Glutamatergic neuron (in vitro differentiated cells): Measurements from ENCODE around the gene SUN1. TPM values are rescaled to one million over a fixed set of nuclear protein-coding genes. Genes with fewer than 3 reads are reported as not detected.

Experiments used
- DNase-seq: peaks from one replicate; pipeline ENCODE4 v3.0.0; 2022
- H3K27ac Mint-ChIP-seq: one replicate; pipeline ENCODE4 v1.8.0; 2020; ENCODE audit warnings: mild to moderate bottlenecking, mixed read lengths, inconsistent platforms; ENCODE audit not compliant: unreplicated experiment
- H3K27me3 Mint-ChIP-seq: one replicate; pipeline ENCODE4 v1.8.0; 2020; ENCODE audit warnings: mild to moderate bottlenecking, moderate library complexity, mixed read lengths, inconsistent platforms; ENCODE audit not compliant: unreplicated experiment
- H3K36me3 Mint-ChIP-seq: one replicate; pipeline ENCODE4 v1.8.0; 2020; ENCODE audit warnings: mild to moderate bottlenecking, mixed read lengths, inconsistent platforms; ENCODE audit not compliant: unreplicated experiment
- H3K4me1 Mint-ChIP-seq: one replicate; pipeline ENCODE4 v1.8.0; 2020; ENCODE audit warnings: mild to moderate bottlenecking, low read depth, mixed read lengths, inconsistent platforms; ENCODE audit not compliant: unreplicated experiment
- H3K4me3 Mint-ChIP-seq: one replicate; pipeline ENCODE4 v1.8.0; 2020; ENCODE audit warnings: mild to moderate bottlenecking, mixed read lengths, inconsistent platforms; ENCODE audit not compliant: unreplicated experiment
- H3K9me3 Mint-ChIP-seq: one replicate; pipeline ENCODE4 v1.8.0; 2020; ENCODE audit warnings: mild to moderate bottlenecking, moderate library complexity, mixed read lengths, inconsistent platforms; ENCODE audit not compliant: unreplicated experiment
- CTCF ChIP-seq: fragments of 200-600 bp; sonication (generic); IDR thresholded peaks from one replicate; pipeline ENCODE4 v1.5.0; 2021; ENCODE audit not compliant: partially characterized antibody, unreplicated experiment
- total RNA-seq: library from RNA; stranded (reverse); fragmentation: NEBNext Ultra II Directional; extraction: Animal tissue kit (Norgen Biotek cat#: 25700); gene quantifications from one replicate; pipeline ENCODE4 v1.2.1, GENCODE V29; 2021; ENCODE audit not compliant: unreplicated experiment

SUN1 gene
- total RNA-seq, 1 donor from 2014 or later, result 879 TPM

GRCh38 chr7:831596-832166 lies 595 bp upstream of the SUN1 start:
- H3K4me1 Mint-ChIP-seq, result peaks cover 66% of the 10 kb centered on the region
- H3K9me3 Mint-ChIP-seq, result peaks cover 19% of the 10 kb centered on the region
- H3K27ac Mint-ChIP-seq, result peak overlapping the region; percentile 95

GRCh38 chr7:832968-833424 lies 720 bp downstream of the SUN1 start:
- Mint-ChIP-seq H3K4me3 (peak overlapping the region; percentile 80), H3K27me3 (peaks cover 13% of the 10 kb centered on the region), H3K4me1 (peaks cover 77% of the 10 kb centered on the region), H3K9me3 (peaks cover 17% of the 10 kb centered on the region), H3K36me3 (no peaks in the 10 kb centered on the region), H3K27ac (peak overlapping the region; percentile 86)
- DNase-seq, result no peak
- no peak for TF ChIP-seq CTCF

More at GRCh38 chr7:831596-832166, 595 bp upstream of the SUN1 start:
- peaks cover 9% of the 10 kb centered on the region for H3K27me3 Mint-ChIP-seq
- no peaks in the 10 kb centered on the region for H3K36me3 Mint-ChIP-seq
- peak overlapping the region; percentile 61 for H3K4me3 Mint-ChIP-seq
- no peak for DNase-seq
- TF ChIP-seq CTCF, result no peak

- H3K27me3 Mint-ChIP-seq, result peaks cover 13% of the 10 kb centered on the region
- DNase-seq, result no peak
- no peak for TF ChIP-seq CTCF
- H3K36me3 Mint-ChIP-seq, result no peaks in the 10 kb centered on the region
- peak overlapping the region; percentile 52 for H3K4me3 Mint-ChIP-seq
- peaks cover 17% of the 10 kb centered on the region for H3K9me3 Mint-ChIP-seq
- H3K4me1 Mint-ChIP-seq, result peaks cover 83% of the 10 kb centered on the region
- H3K27ac Mint-ChIP-seq, result peak overlapping the region; percentile 86
Observed at GRCh38 chr7:833601-834258, 1.5 kb downstream of the SUN1 start.

GRCh38 chr7:834277-834676 lies 2.0 kb downstream of the SUN1 start:
- Mint-ChIP-seq H3K9me3 (peaks cover 17% of the 10 kb centered on the region), H3K36me3 (no peaks in the 10 kb centered on the region), H3K27ac (peak overlapping the region; percentile 96), H3K4me3 (peak overlapping the region; percentile 64), H3K4me1 (peaks cover 81% of the 10 kb centered on the region), H3K27me3 (peaks cover 15% of the 10 kb centered on the region)
- no peak for DNase-seq
- TF ChIP-seq CTCF, result no peak

- H3K27ac Mint-ChIP-seq, result peak overlapping the region; percentile 97
- H3K4me1 Mint-ChIP-seq, result peaks cover 76% of the 10 kb centered on the region
- peaks cover 15% of the 10 kb centered on the region for H3K9me3 Mint-ChIP-seq
- no peak for DNase-seq
- no peak for TF ChIP-seq CTCF
- H3K36me3 Mint-ChIP-seq, result no peaks in the 10 kb centered on the region
- peak overlapping the region; percentile 67 for H3K4me3 Mint-ChIP-seq
- peaks cover 17% of the 10 kb centered on the region for H3K27me3 Mint-ChIP-seq
Observed at GRCh38 chr7:835021-835420, 2.7 kb downstream of the SUN1 start.
